NCI-H2107 treated with DMSO at 0.1 percent for 48 hours (cell line): ENCODE measurements around the gene DNAH3.
"Not testable (repeated sequence)": the region's sequence is repeated elsewhere in the genome, so short reads cannot be mapped to it uniquely, and the experiment has no call there.

ENCODE experiments used
- DNase-seq: peaks from one replicate; lab custom pipeline; 2025; ENCODE audit not compliant: unreplicated experiment; lab: John Stamatoyannopoulos, UW

Gene DNAH3

GRCh38 chr16:21150375-21151001, at the start of gene DNAH3:
Gene DNAH3, minus strand, starts transcription at chr16:21150846. Its CDS starts 527 bp downstream, at chr16:21150319.
- DNase-seq, result peak; percentile 61

GRCh38 chr16:21199607-21200218, 49.1 kb upstream of the DNAH3 start:
- DNase-seq, result no peak

- DNase-seq, result no peak
Measured at GRCh38 chr16:21197621-21198020, 47.0 kb upstream of the DNAH3 start.

GRCh38 chr16:21197112-21197511, 46.5 kb upstream of the DNAH3 start:
- DNase-seq, result no peak

GRCh38 chr16:21195330-21195729, 44.7 kb upstream of the DNAH3 start:
- DNase-seq, result not testable (repeated sequence)

DNA sequence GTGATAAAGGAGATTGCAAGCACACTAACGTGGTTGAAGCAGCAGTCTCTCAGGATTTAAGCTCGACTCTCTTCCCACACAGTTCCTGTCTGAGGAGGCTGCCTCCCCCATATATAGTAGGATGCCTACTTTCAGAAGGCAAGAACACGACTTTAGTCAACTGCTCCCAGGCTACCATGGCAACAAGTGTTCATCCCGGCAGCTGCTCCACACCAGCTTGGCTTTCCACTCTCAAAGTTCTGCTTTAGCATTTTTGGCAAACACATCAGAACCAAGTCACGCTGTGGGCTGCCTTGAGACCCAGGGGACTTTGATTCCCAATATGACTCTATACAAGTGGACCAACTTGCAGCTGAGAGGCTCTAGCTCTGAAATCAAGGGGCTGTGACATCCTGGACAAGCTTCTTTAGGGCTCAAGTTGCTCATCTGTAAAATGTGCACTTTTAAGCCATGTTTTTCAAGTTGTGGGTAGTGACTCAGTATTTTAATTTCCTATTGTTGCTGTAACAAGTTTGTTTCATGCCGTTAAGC, 44.2 kb upstream of the DNAH3 start:
- no peak for DNase-seq

- DNase-seq, result no peak
Measured at GRCh38 chr16:21192991-21193390, 42.3 kb upstream of the DNAH3 start.

- no peak for DNase-seq
Measured at GRCh38 chr16:21190599-21190998, 40.0 kb upstream of the DNAH3 start.

GRCh38 chr16:21190013-21190412, 39.4 kb upstream of the DNAH3 start:
- no peak for DNase-seq

- no peak for DNase-seq
Measured at GRCh38 chr16:21189311-21189710, 38.7 kb upstream of the DNAH3 start.

GRCh38 chr16:21186326-21186691, 35.7 kb upstream of the DNAH3 start:
- no peak for DNase-seq

- DNase-seq, result no peak
Measured at GRCh38 chr16:21185659-21186325, 35.1 kb upstream of the DNAH3 start.

DNA sequence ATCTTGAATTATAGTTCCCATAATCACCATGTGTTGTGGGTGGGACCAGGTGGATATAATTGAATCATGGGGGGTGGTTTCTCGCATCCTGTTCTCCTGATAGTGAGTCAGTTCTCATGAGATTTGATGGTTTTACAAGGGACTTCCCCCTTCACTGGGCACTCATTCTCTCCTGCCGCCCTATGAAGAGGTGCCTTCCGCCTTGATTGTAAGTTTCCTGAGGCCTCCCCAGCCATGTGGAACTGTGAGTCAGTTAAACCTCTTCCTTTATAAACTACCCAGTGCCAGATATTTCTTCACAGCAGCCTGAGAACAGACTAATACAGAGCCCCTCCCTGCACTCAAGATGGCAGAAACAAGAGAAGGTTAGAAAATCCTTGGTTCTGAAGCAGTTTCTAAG, 34.2 kb upstream of the DNAH3 start:
- DNase-seq, result no peak

- DNase-seq, result no peak
Measured at GRCh38 chr16:21183995-21184394, 33.3 kb upstream of the DNAH3 start.

- DNase-seq, result no peak
Measured at GRCh38 chr16:21179983-21180365, 29.3 kb upstream of the DNAH3 start.

DNA sequence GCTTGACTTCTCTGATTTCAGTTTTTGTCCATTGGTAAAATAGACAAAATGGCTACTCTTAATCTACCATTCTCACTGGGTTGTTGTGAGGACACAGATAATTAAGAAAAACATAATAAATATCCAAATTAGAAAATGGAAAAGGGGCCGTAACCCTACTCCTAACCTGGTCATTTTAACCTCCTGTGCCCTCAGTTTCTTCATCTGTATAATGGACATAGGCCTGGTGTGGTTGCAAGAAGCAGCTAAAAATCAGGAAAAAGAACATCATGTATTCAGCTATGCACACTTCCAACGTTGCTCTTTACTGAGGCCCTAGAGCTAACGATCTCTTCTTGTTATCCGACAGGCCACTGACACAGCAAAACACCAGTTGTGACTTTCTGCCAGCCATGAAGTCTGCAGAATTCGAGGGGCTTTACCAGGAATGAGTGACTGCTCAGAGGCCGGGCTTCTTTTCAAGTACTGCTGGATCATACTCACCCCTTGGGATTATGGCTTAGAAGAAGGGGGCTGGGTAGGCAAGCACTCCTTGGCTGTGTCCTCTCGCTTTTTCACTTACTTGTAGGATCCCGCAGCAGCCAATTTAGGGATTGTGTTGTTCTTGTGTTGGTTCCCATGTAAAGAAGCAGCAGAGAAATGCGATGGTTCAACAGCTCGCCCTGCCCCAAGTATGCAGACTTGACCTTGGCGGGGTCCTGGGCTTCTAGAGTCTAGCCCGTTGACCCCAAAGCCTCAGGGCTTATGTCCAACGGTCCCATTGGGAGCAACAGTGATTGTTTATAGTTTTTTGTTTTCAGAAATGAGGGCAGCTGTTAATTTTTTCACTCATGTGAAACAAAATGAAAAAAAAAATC, 28.7 kb upstream of the DNAH3 start:
- no peak for DNase-seq

DNA sequence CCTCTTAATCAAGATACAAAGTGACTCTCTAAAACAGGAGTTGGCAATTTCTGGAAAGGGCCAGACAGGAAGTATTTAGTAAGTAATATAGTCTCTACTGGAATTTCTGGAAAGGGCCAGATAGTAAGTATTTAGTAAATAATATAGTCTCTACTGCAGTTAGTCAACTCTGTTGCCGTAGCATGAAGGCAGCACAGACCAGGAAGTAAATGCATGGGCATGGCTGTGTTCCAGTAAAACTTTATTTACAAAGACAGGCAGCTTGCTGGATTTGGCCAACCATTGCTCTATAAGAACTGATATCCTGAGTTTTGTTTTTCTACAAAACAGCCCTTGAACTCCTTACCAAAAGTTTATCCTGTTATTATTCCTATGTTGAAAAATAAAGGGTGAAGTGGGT, 24.8 kb upstream of the DNAH3 start:
- no peak for DNase-seq

DNA sequence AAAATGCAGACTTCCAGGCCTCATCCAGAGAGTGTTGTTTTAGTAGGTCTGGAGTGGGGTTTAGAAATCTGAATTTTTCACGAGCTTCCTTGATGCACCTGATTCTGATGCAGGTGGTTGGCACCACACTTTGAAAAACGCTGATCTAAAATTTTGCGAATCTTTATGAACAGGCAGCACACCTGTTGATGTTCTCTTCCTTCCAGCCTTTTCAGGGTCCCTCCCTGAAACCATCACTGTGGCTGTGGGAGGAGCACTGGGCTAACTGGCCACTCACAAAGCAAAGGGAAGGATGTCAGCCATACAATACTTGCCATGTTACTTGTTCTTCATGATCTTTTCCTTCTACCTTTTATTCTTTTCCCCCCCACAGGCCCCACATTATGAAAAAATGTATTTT, 22.0 kb upstream of the DNAH3 start:
- no peak for DNase-seq

- DNase-seq, result not testable (repeated sequence)
Measured at GRCh38 chr16:21170116-21170515, 19.5 kb upstream of the DNAH3 start.

DNA sequence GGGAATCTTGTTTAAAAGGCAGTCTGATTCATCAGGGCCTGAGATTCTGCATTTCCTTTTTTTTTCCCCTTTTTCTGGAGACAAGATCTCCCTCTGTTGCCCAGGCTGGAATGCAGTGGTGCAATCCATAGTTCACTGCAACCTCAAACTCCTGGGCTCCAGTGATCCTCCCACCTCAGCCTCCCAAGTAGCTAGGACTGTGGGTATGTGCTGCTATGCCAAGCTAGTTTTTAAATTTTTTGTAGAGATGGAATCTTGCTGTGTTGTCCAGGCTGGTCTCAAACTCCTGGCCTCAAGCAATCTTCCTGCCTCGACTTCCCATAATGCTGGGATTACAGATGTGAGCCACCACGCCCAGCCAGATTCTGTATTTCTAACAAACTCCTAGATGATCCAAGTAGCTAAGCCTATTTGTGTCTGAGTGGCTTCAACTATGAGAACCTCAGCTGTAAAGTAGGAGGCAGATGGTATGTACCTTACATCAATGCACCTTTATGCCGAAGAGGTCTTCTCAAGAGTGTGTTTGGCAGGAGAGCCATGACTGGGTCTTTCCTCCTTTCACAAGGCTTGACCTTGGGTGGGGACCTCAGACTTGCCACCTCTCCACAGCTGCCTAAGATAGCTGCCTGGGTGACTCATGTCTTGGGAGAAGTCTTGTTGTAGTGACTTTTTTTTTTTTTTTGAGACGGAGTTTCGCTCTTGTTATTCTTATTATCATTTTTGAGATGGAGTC, 18.8 kb upstream of the DNAH3 start:
- no peak for DNase-seq
